HepG2 (cell line): ENCODE data around the gene RAB1B. TPM values are rescaled to one million over a fixed set of nuclear protein-coding genes. Genes with fewer than 3 reads are reported as not detected.

Experiments
- CEBPB ChIP-seq: IDR thresholded peaks from 2 replicates; pipeline ENCODE4 v1.6.1; 2011; ENCODE audit warnings: low read depth, low read length, improper control_type of control experiment, borderline replicate concordance
- HMG20A ChIP-seq: IDR thresholded peaks from 2 replicates; pipeline ENCODE4 v1.6.1; 2016; ENCODE audit warnings: borderline replicate concordance
- JARID2 ChIP-seq: sonication (generic); formaldehyde crosslinking; IDR thresholded peaks from 2 replicates; pipeline ENCODE4 v1.8.1; 2023; ENCODE audit warnings: missing genetic modification reagents, inconsistent platforms; ENCODE audit not compliant: insufficient replicate concordance
- MAFG ChIP-seq: sonication (generic); formaldehyde crosslinking; IDR thresholded peaks from 2 replicates; pipeline ENCODE4 v1.5.1; 2020; ENCODE audit warnings: mild to moderate bottlenecking, missing genetic modification reagents
- MXD4 ChIP-seq: IDR thresholded peaks from 2 replicates; pipeline ENCODE4 v1.6.1; 2016; ENCODE audit warnings: mild to moderate bottlenecking, missing biosample characterization, missing genetic modification reagents
- NR2C2 ChIP-seq: sonication (generic); formaldehyde crosslinking; IDR thresholded peaks from 2 replicates; pipeline ENCODE4 v1.4.0; 2020; ENCODE audit warnings: missing genetic modification reagents, mild to moderate bottlenecking, moderate library complexity, borderline replicate concordance
- PAX8 ChIP-seq: sonication (generic); formaldehyde crosslinking; IDR thresholded peaks from 2 replicates; pipeline ENCODE4 v1.8.0; 2022; ENCODE audit warnings: mild to moderate bottlenecking, missing genetic modification reagents, borderline replicate concordance
- PPARG ChIP-seq: conservative IDR thresholded peaks from 2 replicates; pipeline ENCODE4 v1.6.1; 2016; ENCODE audit warnings: missing biosample characterization, missing genetic modification reagents
- SMARCC2 ChIP-seq: fragments of 450-650 bp; IDR thresholded peaks from 2 replicates; pipeline ENCODE4 v1.6.1; 2017; ENCODE audit warnings: antibody characterized with exemption, mild to moderate bottlenecking
- TGIF2 ChIP-seq: IDR thresholded peaks from 2 replicates; pipeline ENCODE4 v1.6.1; 2016; ENCODE audit warnings: control low read depth, missing compliant biosample characterization
- ZFP90 ChIP-seq: sonication (generic); formaldehyde crosslinking; IDR thresholded peaks from 2 replicates; pipeline ENCODE4 v1.8.0; 2022; ENCODE audit warnings: missing genetic modification reagents, mild to moderate bottlenecking, inconsistent platforms, borderline replicate concordance
- ZIK1 ChIP-seq: sonication (generic); formaldehyde crosslinking; IDR thresholded peaks from 2 replicates; pipeline ENCODE4 v1.5.0; 2020; ENCODE audit warnings: mild to moderate bottlenecking, low read depth, missing genetic modification reagents, borderline replicate concordance
- ZNF160 ChIP-seq: sonication (generic); formaldehyde crosslinking; IDR thresholded peaks from 2 replicates; pipeline ENCODE4 v1.8.0; 2022; ENCODE audit warnings: mild to moderate bottlenecking, inconsistent platforms, missing genetic modification reagents
- ZNF510 ChIP-seq: sonication (generic); formaldehyde crosslinking; IDR thresholded peaks from 2 replicates; pipeline ENCODE4 v1.4.0; 2020; ENCODE audit warnings: low read depth, mild to moderate bottlenecking, missing genetic modification reagents
- ZNF543 ChIP-seq: sonication (generic); formaldehyde crosslinking; IDR thresholded peaks from 2 replicates; pipeline ENCODE4 v1.4.0; 2020; ENCODE audit warnings: mild to moderate bottlenecking, missing genetic modification reagents
- ZNF782 ChIP-seq: sonication (generic); formaldehyde crosslinking; IDR thresholded peaks from 2 replicates; pipeline ENCODE4 v1.4.0; 2020; ENCODE audit warnings: missing genetic modification reagents, mild to moderate bottlenecking, borderline replicate concordance
- ZNF788 ChIP-seq: sonication (generic); formaldehyde crosslinking; IDR thresholded peaks from 2 replicates; pipeline ENCODE4 v1.5.0; 2020; ENCODE audit warnings: mild to moderate bottlenecking, missing genetic modification reagents, borderline replicate concordance
- ZNF839 ChIP-seq: sonication (generic); formaldehyde crosslinking; IDR thresholded peaks from 2 replicates; pipeline ENCODE4 v1.4.0; 2020; ENCODE audit warnings: missing genetic modification reagents, mild to moderate bottlenecking, borderline replicate concordance
- ZSCAN31 ChIP-seq: sonication (generic); formaldehyde crosslinking; IDR thresholded peaks from 2 replicates; pipeline ENCODE4 v1.5.0; 2020; ENCODE audit warnings: low read depth, mild to moderate bottlenecking, missing genetic modification reagents
- polyA plus RNA-seq, 8 experiments: library from polyadenylated mRNA; depleted of rRNA in 3 of 8; stranded (reverse) in 7 of 8; unstranded in 1 of 8; fragments of >200 nt; fragmentation: Illumina TruSeq in 4 of 8; extraction: Trizol in 4 of 8; gene quantifications; 2 replicates each; pipeline versions ENCODE4 v1.2.1 to v1.2.3, GENCODE V29; 2011 to 2016; ENCODE audit warnings: low read depth in 4 of 8, missing spikeins in 1 of 8, mixed read lengths in 1 of 8; ENCODE audit not compliant: insufficient read depth in 1 of 8
- total RNA-seq, 5 experiments: library from RNA; depleted of rRNA; stranded (reverse); fragments of >200 nt; fragmentation: Illumina TruSeq; extraction: Trizol; gene quantifications; 2 replicates each; pipeline ENCODE4 v1.2.3, GENCODE V29; 2016; ENCODE audit warnings: low read depth in 1 of 5
- TF ChIP-seq, protein P1 (sequence below): sonication (generic); formaldehyde crosslinking; IDR thresholded peaks from 2 replicates; pipeline ENCODE4 v1.8.1; 2023; ENCODE audit warnings: mild to moderate bottlenecking, missing genetic modification reagents
- TF ChIP-seq, protein P2 (sequence below): sonication (generic); formaldehyde crosslinking; IDR thresholded peaks from 2 replicates; pipeline ENCODE4 v1.4.0; 2020; ENCODE audit warnings: missing genetic modification reagents, low read depth, mild to moderate bottlenecking, borderline replicate concordance
- TF ChIP-seq, protein P3 (sequence below): sonication (generic); formaldehyde crosslinking; conservative IDR thresholded peaks from 2 replicates; pipeline ENCODE4 v1.4.0; 2020; ENCODE audit warnings: missing genetic modification reagents
- TF ChIP-seq, protein P4 (sequence below): sonication (generic); formaldehyde crosslinking; IDR thresholded peaks from 2 replicates; pipeline ENCODE4 v1.4.0; 2020; ENCODE audit warnings: missing genetic modification reagents, borderline replicate concordance
- TF ChIP-seq, protein P5 (sequence below): sonication (generic); formaldehyde crosslinking; IDR thresholded peaks from 2 replicates; pipeline ENCODE4 v1.4.0; 2020; ENCODE audit warnings: mild to moderate bottlenecking, missing genetic modification reagents

RAB1B gene
- total and polyA plus RNA-seq, 2 of the 13 experiments (the other 11 are each of a cell fraction or from before 2014, with no cell fraction given) = 77.9 to 87.9 TPM

DNA sequence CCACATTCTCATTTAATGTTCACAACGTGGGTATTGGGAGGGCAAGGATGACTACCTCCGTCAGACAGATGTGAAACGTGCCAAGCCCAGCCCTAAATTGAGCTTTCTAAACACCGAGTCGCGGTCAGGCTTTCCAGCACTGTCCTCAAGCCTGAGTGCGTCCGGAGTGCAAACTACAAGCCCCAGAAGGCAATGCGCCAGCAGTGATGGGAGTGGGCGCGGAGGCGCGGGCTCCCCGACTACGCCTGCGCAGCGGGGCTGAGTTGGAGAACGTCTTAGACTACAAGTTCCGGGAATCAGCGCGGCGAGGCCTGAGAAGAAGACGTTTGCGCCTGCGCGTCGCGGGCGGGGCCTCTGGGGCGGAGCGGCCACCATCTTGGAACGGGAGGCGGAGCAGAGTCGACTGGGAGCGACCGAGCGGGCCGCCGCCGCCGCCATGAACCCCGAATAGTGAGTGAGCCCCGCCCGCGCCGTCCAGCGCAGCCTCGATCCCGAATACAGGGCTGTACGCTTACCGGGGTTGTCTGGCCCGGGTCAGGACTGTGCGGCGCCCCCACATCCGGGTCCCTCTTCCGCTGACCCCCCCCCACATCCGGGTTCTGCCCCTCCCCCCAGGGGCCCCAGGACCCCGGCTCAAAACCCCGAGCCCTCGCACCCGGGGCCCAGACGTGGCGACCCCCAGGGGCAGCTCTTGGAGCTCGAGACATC is at the start of gene RAB1B (continued):
- TF ChIP-seq MXD4 (CRISPR knock-in tag) (no peak), MAFG (CRISPR knock-in tag) (no peak), HMG20A (CRISPR knock-in tag) (no peak), ZNF510 (CRISPR knock-in tag) (no peak), JARID2 (no peak), ZNF788 (no peak), CEBPB (no peak), PAX8 (CRISPR knock-in tag) (no peak), ZNF839 (CRISPR knock-in tag) (no peak), ZSCAN31 (CRISPR knock-in tag) (no peak), ZNF543 (CRISPR knock-in tag) (no peak; the same call in 1 of the 2 replicates), ZNF160 (CRISPR knock-in tag) (no peak), TGIF2 (CRISPR knock-in tag) (no peak), PPARG (CRISPR knock-in tag) (no peak), ZNF782 (CRISPR knock-in tag) (no peak), NR2C2 (CRISPR knock-in tag) (peak; percentile 75; the same call in 1 of the 2 replicates), ZFP90 (CRISPR knock-in tag) (no peak), SMARCC2 (no peak), ZIK1 (CRISPR knock-in tag) (no peak)
- TF ChIP-seq, protein P1, sequence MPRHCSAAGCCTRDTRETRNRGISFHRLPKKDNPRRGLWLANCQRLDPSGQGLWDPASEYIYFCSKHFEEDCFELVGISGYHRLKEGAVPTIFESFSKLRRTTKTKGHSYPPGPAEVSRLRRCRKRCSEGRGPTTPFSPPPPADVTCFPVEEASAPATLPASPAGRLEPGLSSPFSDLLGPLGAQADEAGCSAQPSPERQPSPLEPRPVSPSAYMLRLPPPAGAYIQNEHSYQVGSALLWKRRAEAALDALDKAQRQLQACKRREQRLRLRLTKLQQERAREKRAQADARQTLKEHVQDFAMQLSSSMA = 0 out of 2 replicates have a peak, but pooled peaks have one; percentile 38
- TF ChIP-seq, protein P2, sequence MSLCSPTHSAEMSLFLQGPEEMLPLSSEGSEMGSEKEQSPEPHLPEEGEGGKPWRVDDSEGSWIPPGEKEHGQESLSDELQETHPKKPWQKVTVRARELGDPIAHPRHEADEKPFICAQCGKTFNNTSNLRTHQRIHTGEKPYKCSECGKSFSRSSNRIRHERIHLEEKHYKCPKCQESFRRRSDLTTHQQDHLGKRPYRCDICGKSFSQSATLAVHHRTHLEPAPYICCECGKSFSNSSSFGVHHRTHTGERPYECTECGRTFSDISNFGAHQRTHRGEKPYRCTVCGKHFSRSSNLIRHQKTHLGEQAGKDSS (CRISPR knock-in tag) = no peak
- TF ChIP-seq, protein P3, sequence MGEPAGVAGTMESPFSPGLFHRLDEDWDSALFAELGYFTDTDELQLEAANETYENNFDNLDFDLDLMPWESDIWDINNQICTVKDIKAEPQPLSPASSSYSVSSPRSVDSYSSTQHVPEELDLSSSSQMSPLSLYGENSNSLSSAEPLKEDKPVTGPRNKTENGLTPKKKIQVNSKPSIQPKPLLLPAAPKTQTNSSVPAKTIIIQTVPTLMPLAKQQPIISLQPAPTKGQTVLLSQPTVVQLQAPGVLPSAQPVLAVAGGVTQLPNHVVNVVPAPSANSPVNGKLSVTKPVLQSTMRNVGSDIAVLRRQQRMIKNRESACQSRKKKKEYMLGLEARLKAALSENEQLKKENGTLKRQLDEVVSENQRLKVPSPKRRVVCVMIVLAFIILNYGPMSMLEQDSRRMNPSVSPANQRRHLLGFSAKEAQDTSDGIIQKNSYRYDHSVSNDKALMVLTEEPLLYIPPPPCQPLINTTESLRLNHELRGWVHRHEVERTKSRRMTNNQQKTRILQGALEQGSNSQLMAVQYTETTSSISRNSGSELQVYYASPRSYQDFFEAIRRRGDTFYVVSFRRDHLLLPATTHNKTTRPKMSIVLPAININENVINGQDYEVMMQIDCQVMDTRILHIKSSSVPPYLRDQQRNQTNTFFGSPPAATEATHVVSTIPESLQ (CRISPR knock-in tag) = no peak
- TF ChIP-seq, protein P4, sequence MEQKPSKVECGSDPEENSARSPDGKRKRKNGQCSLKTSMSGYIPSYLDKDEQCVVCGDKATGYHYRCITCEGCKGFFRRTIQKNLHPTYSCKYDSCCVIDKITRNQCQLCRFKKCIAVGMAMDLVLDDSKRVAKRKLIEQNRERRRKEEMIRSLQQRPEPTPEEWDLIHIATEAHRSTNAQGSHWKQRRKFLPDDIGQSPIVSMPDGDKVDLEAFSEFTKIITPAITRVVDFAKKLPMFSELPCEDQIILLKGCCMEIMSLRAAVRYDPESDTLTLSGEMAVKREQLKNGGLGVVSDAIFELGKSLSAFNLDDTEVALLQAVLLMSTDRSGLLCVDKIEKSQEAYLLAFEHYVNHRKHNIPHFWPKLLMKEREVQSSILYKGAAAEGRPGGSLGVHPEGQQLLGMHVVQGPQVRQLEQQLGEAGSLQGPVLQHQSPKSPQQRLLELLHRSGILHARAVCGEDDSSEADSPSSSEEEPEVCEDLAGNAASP (CRISPR knock-in tag) = no peak; the same call in 1 of the 2 replicates
- TF ChIP-seq, protein P5, sequence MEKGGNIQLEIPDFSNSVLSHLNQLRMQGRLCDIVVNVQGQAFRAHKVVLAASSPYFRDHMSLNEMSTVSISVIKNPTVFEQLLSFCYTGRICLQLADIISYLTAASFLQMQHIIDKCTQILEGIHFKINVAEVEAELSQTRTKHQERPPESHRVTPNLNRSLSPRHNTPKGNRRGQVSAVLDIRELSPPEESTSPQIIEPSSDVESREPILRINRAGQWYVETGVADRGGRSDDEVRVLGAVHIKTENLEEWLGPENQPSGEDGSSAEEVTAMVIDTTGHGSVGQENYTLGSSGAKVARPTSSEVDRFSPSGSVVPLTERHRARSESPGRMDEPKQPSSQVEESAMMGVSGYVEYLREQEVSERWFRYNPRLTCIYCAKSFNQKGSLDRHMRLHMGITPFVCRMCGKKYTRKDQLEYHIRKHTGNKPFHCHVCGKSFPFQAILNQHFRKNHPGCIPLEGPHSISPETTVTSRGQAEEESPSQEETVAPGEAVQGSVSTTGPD (CRISPR knock-in tag) = no peak
